ENCODE results near the gene APOC4. TPM values are rescaled to one million over a fixed set of nuclear protein-coding genes. Genes with fewer than 3 reads are reported as not detected.

APOC4 gene
- total and polyA plus RNA-seq, 3 donors from 2014 or later = not detected

GRCh38 chr19:44975444-44975843 is 33.4 kb downstream of the APOC4 start:
- WGBS, 2 donors = 91 to 94% methylated on average over 4 of the region's 4 CpGs
- H3K4me1 ChIP-seq = no peaks in the 10 kb centered on the region
- no peaks in the 10 kb centered on the region for H3K27me3 ChIP-seq
- no peak overlapping the region for H3K27ac ChIP-seq
- no peak for DNase-seq
- no peaks in the 10 kb centered on the region for H3K9me3 ChIP-seq
- intact Hi-C loops (cut with DNase I; ENCODE audit: low total_unique reads) = no loop called here
- no peak overlapping the region for H3K4me3 ChIP-seq
- TF ChIP-seq CTCF (IDR thresholded peaks at IDR 0.05) = no peak
- TF ChIP-seq POLR2A (IDR thresholded peaks at IDR 0.05) = no peak
- no peaks in the 10 kb centered on the region for H3K36me3 ChIP-seq (ENCODE audit: low read depth, missing control alignments)

GRCh38 chr19:44984005-44984404 is 42.0 kb downstream of the APOC4 start:
- H3K36me3 ChIP-seq (ENCODE audit: low read depth, missing control alignments) = no peaks in the 10 kb centered on the region
- TF ChIP-seq POLR2A (IDR thresholded peaks at IDR 0.05) = no peak
- TF ChIP-seq CTCF (IDR thresholded peaks at IDR 0.05) = no peak
- WGBS, 2 donors = 87 to 89% methylated on average over 9 of the region's 9 CpGs
- H3K4me3 ChIP-seq = no peak overlapping the region
- H3K27me3 ChIP-seq = no peaks in the 10 kb centered on the region
- peaks cover 4% of the 10 kb centered on the region for H3K4me1 ChIP-seq
- H3K27ac ChIP-seq = no peak overlapping the region
- DNase-seq = no peak
- no peaks in the 10 kb centered on the region for H3K9me3 ChIP-seq
- intact Hi-C loops (cut with DNase I; ENCODE audit: low total_unique reads) = no loop called here

GRCh38 chr19:44985445-44985844 is 43.4 kb downstream of the APOC4 start:
- H3K27ac ChIP-seq = no peak overlapping the region
- DNase-seq = no peak
- no peaks in the 10 kb centered on the region for H3K9me3 ChIP-seq
- intact Hi-C loops (cut with DNase I; ENCODE audit: low total_unique reads) = no loop called here
- no peaks in the 10 kb centered on the region for H3K27me3 ChIP-seq
- H3K4me3 ChIP-seq = no peak overlapping the region
- H3K4me1 ChIP-seq = peaks cover 7% of the 10 kb centered on the region
- TF ChIP-seq CTCF (IDR thresholded peaks at IDR 0.05) = no peak
- TF ChIP-seq POLR2A (IDR thresholded peaks at IDR 0.05) = no peak
- 79 to 83% methylated on average over 2 to 4 of the region's 4 CpGs for WGBS, 2 donors
- no peaks in the 10 kb centered on the region for H3K36me3 ChIP-seq (ENCODE audit: low read depth, missing control alignments)

- H3K27ac ChIP-seq = no peak overlapping the region
- no peaks in the 10 kb centered on the region for H3K9me3 ChIP-seq
- H3K4me1 ChIP-seq = peaks cover 7% of the 10 kb centered on the region
- no peaks in the 10 kb centered on the region for H3K36me3 ChIP-seq (ENCODE audit: low read depth, missing control alignments)
- no peak for TF ChIP-seq CTCF (IDR thresholded peaks at IDR 0.05)
- no peak for TF ChIP-seq POLR2A (IDR thresholded peaks at IDR 0.05)
- H3K4me3 ChIP-seq = no peak overlapping the region
- WGBS, 2 donors = 88 to 97% methylated on average over 3 to 7 of the region's 7 CpGs
- DNase-seq = no peak
- no peaks in the 10 kb centered on the region for H3K27me3 ChIP-seq
- intact Hi-C loops (cut with DNase I; ENCODE audit: low total_unique reads) = no loop called here
Observed at GRCh38 chr19:44986389-44986788, 44.4 kb downstream of the APOC4 start.

- intact Hi-C loops (cut with DNase I; ENCODE audit: low total_unique reads) = no loop called here
- TF ChIP-seq POLR2A (IDR thresholded peaks at IDR 0.05) (no peak), CTCF (IDR thresholded peaks at IDR 0.05) (no peak)
- Histone ChIP-seq H3K36me3 (ENCODE audit: low read depth, missing control alignments) (no peaks in the 10 kb centered on the region), H3K27me3 (no peaks in the 10 kb centered on the region), H3K9me3 (no peaks in the 10 kb centered on the region), H3K27ac (no peak overlapping the region), H3K4me1 (peaks cover 7% of the 10 kb centered on the region), H3K4me3 (no peak overlapping the region)
- DNase-seq = no peak
- 84 to 89% methylated on average over 10 to 20 of the region's 20 CpGs for WGBS, 2 donors
Observed at GRCh38 chr19:44987148-44987675, 45.2 kb downstream of the APOC4 start.

Measured in testis (tissue), 3 donors.